Activated B cell treated with CpG ODN at 0.5 μM for 24 hours (primary cell): Measurements from ENCODE around the gene SCYGR8. TPM values are rescaled to one million over a fixed set of nuclear protein-coding genes. Genes with fewer than 3 reads are reported as not detected.
"Not testable (repeated sequence)": the region's sequence is repeated elsewhere in the genome, so short reads cannot be mapped to it uniquely, and the experiment has no call there.

Experiments
- ATAC-seq: fragments of 200-7000 bp; cut with Tn5 transposase; one replicate; pipeline ENCODE4 v1.10.0; 2021; ENCODE audit warnings: low read depth, mild to moderate bottlenecking, moderate library complexity
- CTCF ChIA-PET: fragments of 350-600 bp; sonication (Branson Sonifier 250); formaldehyde crosslinking; loops from one replicate; lab custom pipeline; 2021; ENCODE audit warnings: antibody characterized with exemption; lab: Charles Lee
- POLR2A ChIA-PET: fragments of 350-600 bp; sonication (Branson Sonifier 250); formaldehyde crosslinking; loops from one replicate; lab custom pipeline; 2021; ENCODE audit warnings: antibody characterized with exemption; lab: Charles Lee
- DNase-seq: peaks from one replicate; pipeline ENCODE4 v3.0.0; 2022
- H3K27ac Mint-ChIP-seq: one replicate; pipeline ENCODE4 v1.8.0; 2020; ENCODE audit warnings: mixed read lengths
- H3K27me3 Mint-ChIP-seq: one replicate; pipeline ENCODE4 v1.8.0; 2021; ENCODE audit warnings: mixed read lengths
- H3K36me3 Mint-ChIP-seq: one replicate; pipeline ENCODE4 v1.8.0; 2021; ENCODE audit warnings: low read depth, mixed read lengths
- H3K4me1 Mint-ChIP-seq: one replicate; pipeline ENCODE4 v1.8.0; 2021; ENCODE audit warnings: mixed read lengths
- H3K4me3 Mint-ChIP-seq: one replicate; pipeline ENCODE4 v1.8.0; 2020; ENCODE audit warnings: mild to moderate bottlenecking, mixed read lengths
- H3K9me3 Mint-ChIP-seq: one replicate; pipeline ENCODE4 v1.8.0; 2020; ENCODE audit warnings: mixed read lengths
- CTCF ChIP-seq: fragments of 200-600 bp; IDR thresholded peaks from one replicate; pipeline ENCODE4 v1.8.0; 2022; ENCODE audit warnings: antibody characterized with exemption, mild to moderate bottlenecking
- intact Hi-C: fragments of 100-400 bp; cut with micrococcal nuclease; formaldehyde crosslinking; loops from one replicate; pipeline ENCODE4 v1.15.1; 2024
- total RNA-seq: library from RNA; stranded (reverse); gene quantifications from 2 replicates; pipeline ENCODE4 v1.2.3, GENCODE V29; 2022

Gene SCYGR8
- total RNA-seq, 1 donor from 2014 or later = not detected

- H3K4me1 Mint-ChIP-seq = peaks cover 4% of the 10 kb centered on the region
- H3K9me3 Mint-ChIP-seq = no peaks in the 10 kb centered on the region
- no peak for TF ChIP-seq CTCF
- peaks cover 23% of the 10 kb centered on the region for H3K27me3 Mint-ChIP-seq
- no peak for DNase-seq
- no peak for ATAC-seq
- H3K27ac Mint-ChIP-seq = no peak within 1 kb of the TSS
- intact Hi-C loops = no loop called here
- CTCF ChIA-PET = no interaction called here
- POLR2A ChIA-PET = no interaction called here
- H3K36me3 Mint-ChIP-seq = no peaks in the 10 kb centered on the region
- no peak within 1 kb of the TSS for H3K4me3 Mint-ChIP-seq
Measured at GRCh38 chr2:227717687-227718567, 27.8 kb upstream of the SCYGR8 start, which contains the start of gene SLC19A3. SLC19A3 (minus strand) TSS chr2:227718028; CDS start chr2:227702318, 15,710 bp downstream.

GRCh38 chr2:227719641-227720040, 26.1 kb upstream of the SCYGR8 start:
- Mint-ChIP-seq H3K9me3 (no peaks in the 10 kb centered on the region), H3K36me3 (no peaks in the 10 kb centered on the region), H3K4me3 (no peak overlapping the region), H3K4me1 (peaks cover 4% of the 10 kb centered on the region), H3K27ac (no peak overlapping the region), H3K27me3 (peaks cover 20% of the 10 kb centered on the region)
- ATAC-seq (no peak), DNase-seq (no peak)
- intact Hi-C loops = no loop called here
- ChIA-PET CTCF (no interaction called here), POLR2A (no interaction called here)
- no peak for TF ChIP-seq CTCF

- Mint-ChIP-seq H3K36me3 (no peaks in the 10 kb centered on the region), H3K4me3 (no peak overlapping the region), H3K27me3 (peaks cover 20% of the 10 kb centered on the region), H3K27ac (no peak overlapping the region), H3K9me3 (no peaks in the 10 kb centered on the region), H3K4me1 (peaks cover 4% of the 10 kb centered on the region)
- DNase-seq (no peak), ATAC-seq (no peak)
- POLR2A ChIA-PET = no interaction called here
- CTCF ChIA-PET = no interaction called here
- intact Hi-C loops = no loop called here
- TF ChIP-seq CTCF = no peak
Measured at GRCh38 chr2:227720680-227721079, 25.0 kb upstream of the SCYGR8 start.

- DNase-seq, H3K9me3 Mint-ChIP-seq, H3K4me1 Mint-ChIP-seq, ATAC-seq, POLR2A ChIA-PET, H3K4me3 Mint-ChIP-seq, H3K27ac Mint-ChIP-seq, intact Hi-C loops, CTCF ChIA-PET, H3K27me3 Mint-ChIP-seq, H3K36me3 Mint-ChIP-seq: not testable (repeated sequence)
Measured at GRCh38 chr2:227722821-227723220, 22.9 kb upstream of the SCYGR8 start.

GRCh38 chr2:227724394-227725039, 21.2 kb upstream of the SCYGR8 start, which contains the start of gene SCYGR6:
SCYGR6 (minus strand) TSS chr2:227724757; CDS start chr2:227724757, 0 bp downstream.
- Mint-ChIP-seq H3K36me3 (no peaks in the 10 kb centered on the region), H3K4me3 (no peak within 1 kb of the TSS), H3K9me3 (no peaks in the 10 kb centered on the region), H3K27me3 (peaks cover 10% of the 10 kb centered on the region), H3K27ac (no peak within 1 kb of the TSS), H3K4me1 (no peaks in the 10 kb centered on the region)
- no peak for DNase-seq
- POLR2A ChIA-PET = no interaction called here
- CTCF ChIA-PET = no interaction called here
- ATAC-seq = no peak
- intact Hi-C loops = no loop called here
- no peak for TF ChIP-seq CTCF
